Stimulated activated CD4-positive, alpha-beta T cell treated with anti-CD3 and anti-CD28 coated beads, TNF-alpha, amount 100 ng/mL, for 48 hours (primary cell): ENCODE measurements around the gene OR2F2.

Experiments used
- DNase-seq, 3 donors: peaks; one replicate each; pipeline ENCODE4 v3.0.0-alpha.2; 2020; ENCODE audit warnings: low read depth in 3 of 3

OR2F2 gene

DNA sequence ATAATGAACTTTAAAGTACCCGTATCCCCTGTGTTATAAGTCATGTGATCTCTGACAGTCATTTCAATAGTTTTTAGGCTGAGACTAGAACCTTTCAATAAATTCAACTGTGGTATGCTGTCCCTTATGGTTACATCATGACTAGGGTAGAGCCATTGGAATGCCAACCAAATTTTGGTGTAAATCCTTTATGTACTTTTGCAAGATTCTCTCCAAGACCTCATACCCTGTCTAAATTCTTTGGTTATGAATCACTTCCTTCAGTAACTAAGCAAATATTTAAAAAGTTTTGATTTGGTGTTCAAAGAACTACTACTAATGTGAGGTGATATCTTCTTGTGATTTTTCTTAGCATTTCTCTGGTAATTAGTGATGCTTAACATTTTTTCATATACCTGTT, 44.3 kb downstream of the OR2F2 start:
- DNase-seq = no peak

DNA sequence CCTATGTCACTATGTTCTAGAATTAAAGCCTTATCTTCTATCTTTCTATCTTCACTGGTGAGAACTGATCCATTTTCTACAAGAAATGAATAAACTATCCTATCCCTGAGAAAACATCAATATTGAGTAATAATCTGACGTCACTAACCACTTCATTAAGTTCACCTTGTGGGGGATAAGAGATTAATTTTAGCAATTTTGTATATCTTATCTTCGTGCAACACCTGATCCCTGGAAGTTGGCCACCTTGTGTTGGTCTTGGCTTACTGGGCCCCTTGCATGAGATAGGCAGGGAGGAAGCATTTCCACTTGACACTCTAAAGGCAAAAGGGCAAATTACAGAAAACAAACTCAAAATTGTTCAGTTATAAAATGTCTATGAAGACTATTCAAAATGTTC, 45.0 kb downstream of the OR2F2 start:
- no peak for DNase-seq

GRCh38 chr7:143980746-143981510, 45.9 kb downstream of the OR2F2 start:
- no peak for DNase-seq

DNA sequence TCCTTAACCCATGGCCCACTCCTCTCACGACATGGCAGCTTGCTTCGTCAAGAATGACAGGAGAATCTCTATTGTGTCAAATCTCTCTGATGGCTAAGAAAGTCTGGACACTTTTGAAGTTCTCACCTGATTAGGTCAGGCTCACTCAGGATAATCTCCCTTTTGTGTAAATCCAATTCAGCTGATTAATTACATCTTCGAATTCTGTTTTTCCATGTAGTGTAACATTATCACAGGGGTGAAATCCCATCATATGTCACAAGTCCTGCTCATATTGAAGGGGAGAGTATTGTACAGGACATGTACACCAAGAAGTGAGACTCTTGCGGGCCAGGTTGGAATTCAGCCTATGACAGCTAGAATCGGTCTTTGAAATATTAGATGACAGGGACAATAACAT, 48.9 kb downstream of the OR2F2 start:
- DNase-seq = no peak
